Heart left ventricle (tissue), 13 donors: ENCODE measurements around the gene RWDD1.

Experiments
- POLR2A ChIP-seq, 2 donors: fragments of 450-650 bp; IDR thresholded peaks; one replicate each; pipeline ENCODE4 v1.6.1; 2017; ENCODE audit warnings: antibody characterized with exemption in 2 of 2, mild to moderate bottlenecking in 2 of 2, moderate library complexity in 2 of 2
- TF ChIP-seq, protein P1 (sequence below), 12 donors: fragments of 200-600 bp; sonication (generic) in 4 of 12; IDR thresholded peaks; one replicate each; pipeline versions ENCODE4 v1.5.0 to v1.8.0; 2018 to 2022; ENCODE audit warnings: antibody characterized with exemption in 12 of 12, mild to moderate bottlenecking in 5 of 12
- donor health status: ischemic (EF 13 %, LVEDD 7.1; RV severe dilation, severe dysfunction).
- donor health status: DM: no; HTN: yes; CAD: no.
- donor health status: DM: no; HTN: no; CAD: no.
- donor health status: ischemic (EF 25% LVEDD 6.9; RV normal size, moderate dysfunction).
- donor health status: ischemic (EF 25% LVEDD 5.7; RV mildly dilated, moderate dysfunction).
- donor health status: ischemic (EF 35%, LVEDD 5.7; RV mildly dilated, moderate dysfunction).
- donor health status: nonischemic (EF 11% LVEDD 7.7; RV severe dilation, severe dysfunction).
- donor health status: DM: yes; HTN: yes; CAD: no.
- donor health status: PGD.
- donor health status: ischemic (EF 29% LVEDD 5.4; RV normal size, mild dysfunction).
- donor health status: nonischemic (EF 23%, LVEDD 6.1; RV moderate dilation, normal function).

- TF ChIP-seq, protein P1, sequence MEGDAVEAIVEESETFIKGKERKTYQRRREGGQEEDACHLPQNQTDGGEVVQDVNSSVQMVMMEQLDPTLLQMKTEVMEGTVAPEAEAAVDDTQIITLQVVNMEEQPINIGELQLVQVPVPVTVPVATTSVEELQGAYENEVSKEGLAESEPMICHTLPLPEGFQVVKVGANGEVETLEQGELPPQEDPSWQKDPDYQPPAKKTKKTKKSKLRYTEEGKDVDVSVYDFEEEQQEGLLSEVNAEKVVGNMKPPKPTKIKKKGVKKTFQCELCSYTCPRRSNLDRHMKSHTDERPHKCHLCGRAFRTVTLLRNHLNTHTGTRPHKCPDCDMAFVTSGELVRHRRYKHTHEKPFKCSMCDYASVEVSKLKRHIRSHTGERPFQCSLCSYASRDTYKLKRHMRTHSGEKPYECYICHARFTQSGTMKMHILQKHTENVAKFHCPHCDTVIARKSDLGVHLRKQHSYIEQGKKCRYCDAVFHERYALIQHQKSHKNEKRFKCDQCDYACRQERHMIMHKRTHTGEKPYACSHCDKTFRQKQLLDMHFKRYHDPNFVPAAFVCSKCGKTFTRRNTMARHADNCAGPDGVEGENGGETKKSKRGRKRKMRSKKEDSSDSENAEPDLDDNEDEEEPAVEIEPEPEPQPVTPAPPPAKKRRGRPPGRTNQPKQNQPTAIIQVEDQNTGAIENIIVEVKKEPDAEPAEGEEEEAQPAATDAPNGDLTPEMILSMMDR (IDR thresholded peaks at IDR 0.05), result no peak
- no peak for TF ChIP-seq POLR2A (IDR thresholded peaks at IDR 0.05)
Observed at GRCh38 chr6:116568821-116569755, 2.2 kb upstream of the RWDD1 start.
